GM12892 (cell line): ENCODE measurements around the gene ATG2B.

Experiments
- POLR2A ChIP-seq: IDR thresholded peaks from 2 replicates; pipeline ENCODE4 v1.6.1; 2011; ENCODE audit warnings: low read depth, low read length, control low read depth
- POLR2AphosphoS5 ChIP-seq: IDR thresholded peaks from 2 replicates; pipeline ENCODE4 v1.6.1; 2011; ENCODE audit warnings: low read depth, low read length, control low read depth
- TAF1 ChIP-seq: IDR thresholded peaks from 2 replicates; pipeline ENCODE4 v1.6.1; 2011; ENCODE audit warnings: low read depth, mild to moderate bottlenecking, control low read depth, low read length, borderline replicate concordance

- TF ChIP-seq POLR2A (no peak), POLR2AphosphoS5 (no peak), TAF1 (no peak)
Observed at GRCh38 chr14:96307434-96307833, 55.7 kb downstream of the ATG2B start.
